Measurements from ENCODE around the gene PRR23C.

PRR23C gene

GRCh38 chr3:138995706-138996105, 49.0 kb downstream of the PRR23C start:
- no peak for DNase-seq (ENCODE audit: low spot score)
